ENCODE data around the gene DYNLT2B.
"Not testable (repeated sequence)": the region's sequence is repeated elsewhere in the genome, so short reads cannot be mapped to it uniquely, and the experiment has no call there.

Gene DYNLT2B

DNA sequence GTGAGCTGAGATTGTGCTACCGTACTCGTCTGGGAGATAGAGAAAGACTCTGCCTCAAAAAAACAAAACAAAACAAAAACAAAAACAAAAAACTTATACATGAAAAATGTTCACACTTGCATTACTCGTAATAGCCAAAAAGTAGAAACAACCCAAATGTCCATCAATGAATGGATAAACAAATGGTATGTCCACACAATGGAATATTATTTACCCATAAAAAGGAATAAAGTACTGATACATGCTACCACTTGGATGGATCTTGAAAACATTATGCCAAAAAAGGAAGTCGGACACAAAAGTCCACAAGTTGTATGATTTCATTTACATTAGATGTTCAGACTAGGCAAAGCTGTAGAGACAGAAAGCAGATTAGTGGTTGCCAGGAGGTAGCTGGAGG lies 57.3 kb downstream of the DYNLT2B start:
- no peak for TF ChIP-seq CTCF (IDR thresholded peaks at IDR 0.05; ENCODE audit: insufficient read depth, low read length, poor library complexity, severe bottlenecking)
- Histone ChIP-seq H3K4me3 (replicated peaks; ENCODE audit: low read depth, low read length) (no peak overlapping the region), H3K27me3 (replicated peaks; ENCODE audit: control insufficient read depth, insufficient read depth, low read length) (no peaks in the 10 kb centered on the region), H3K36me3 (ENCODE audit: control insufficient read depth, insufficient read depth, low read length) (no peaks in the 10 kb centered on the region; the same call in none of the 2 replicates)
- no peak for DNase-seq (ENCODE audit: extremely low read depth, insufficient read length)

- Histone ChIP-seq H3K27me3 (replicated peaks; ENCODE audit: control insufficient read depth, insufficient read depth, low read length) (no peaks in the 10 kb centered on the region), H3K4me3 (replicated peaks; ENCODE audit: low read depth, low read length) (no peak overlapping the region), H3K36me3 (ENCODE audit: control insufficient read depth, insufficient read depth, low read length) (peaks cover 1% of the 10 kb centered on the region)
- TF ChIP-seq CTCF (IDR thresholded peaks at IDR 0.05; ENCODE audit: insufficient read depth, low read length, poor library complexity, severe bottlenecking), result no peak
- DNase-seq (ENCODE audit: extremely low read depth, insufficient read length), result no peak
Measured at GRCh38 chr3:196255776-196256175, 62.3 kb downstream of the DYNLT2B start.

DNA sequence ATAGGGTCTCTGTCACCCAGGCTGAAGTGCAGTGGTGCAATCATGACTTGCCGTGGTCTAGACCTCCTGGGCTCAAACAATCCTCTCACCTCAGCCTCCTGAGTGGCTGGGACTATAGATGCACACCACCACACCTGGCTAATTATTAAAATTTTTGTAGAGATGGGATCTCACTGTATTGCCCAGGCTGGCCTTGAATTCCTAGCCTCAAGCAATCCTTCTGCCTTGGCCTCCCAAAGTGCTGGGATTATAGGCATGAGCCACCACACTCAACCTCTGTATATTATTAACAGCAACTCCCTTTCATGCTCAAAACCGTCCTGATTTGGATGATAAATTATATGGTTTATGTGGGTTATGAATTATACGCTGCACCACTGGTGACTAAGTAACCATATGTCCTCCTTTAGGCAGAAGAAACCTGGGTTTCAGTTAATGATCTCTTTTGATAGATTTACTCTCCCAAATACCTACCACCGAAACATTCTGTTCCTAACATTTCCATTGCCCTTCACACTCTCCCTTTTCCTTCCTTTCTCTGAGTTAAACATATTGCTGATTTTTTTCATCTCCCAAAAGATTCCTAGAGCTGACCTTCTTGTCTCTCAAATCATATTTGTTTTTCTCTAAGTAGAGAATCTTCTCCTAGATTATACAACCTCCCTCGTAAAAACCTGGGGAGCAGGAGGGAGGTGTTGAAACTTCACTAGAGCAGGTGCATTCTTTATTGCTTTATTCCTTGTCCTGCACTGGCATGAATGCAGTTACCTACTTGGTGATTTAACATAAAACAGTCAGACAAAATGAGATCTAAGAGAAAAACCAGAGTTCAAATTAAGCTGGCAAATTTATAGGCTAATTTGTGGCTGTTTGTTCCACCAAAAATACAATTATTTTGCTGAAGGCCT lies 63.4 kb downstream of the DYNLT2B start:
- DNase-seq (ENCODE audit: extremely low read depth, insufficient read length), result no peak
- no peak overlapping the region for H3K4me3 ChIP-seq (replicated peaks; ENCODE audit: low read depth, low read length)
- H3K27me3 ChIP-seq (replicated peaks; ENCODE audit: control insufficient read depth, insufficient read depth, low read length), result no peaks in the 10 kb centered on the region
- H3K36me3 ChIP-seq (ENCODE audit: control insufficient read depth, insufficient read depth, low read length), result peaks cover 1% of the 10 kb centered on the region
- TF ChIP-seq CTCF (IDR thresholded peaks at IDR 0.05; ENCODE audit: insufficient read depth, low read length, poor library complexity, severe bottlenecking), result no peak

DNA sequence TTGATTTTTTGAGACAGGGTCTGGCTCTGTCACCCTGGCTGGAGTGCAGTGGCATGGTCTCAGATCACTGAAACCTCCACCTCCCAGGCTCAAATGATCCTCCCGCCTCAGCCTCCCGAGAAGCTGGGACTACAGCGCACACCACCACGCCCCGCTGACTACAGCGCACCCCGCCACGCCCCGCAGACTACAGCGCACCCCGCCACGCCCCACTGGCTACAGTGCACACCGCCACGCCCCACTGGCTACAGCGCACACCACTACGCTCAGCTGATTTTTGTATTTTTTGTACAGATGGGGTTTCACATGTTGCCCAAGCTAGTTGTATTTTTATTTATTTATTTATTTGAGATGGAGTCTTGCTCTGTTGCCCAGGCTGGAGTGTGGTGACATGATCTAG lies 66.1 kb downstream of the DYNLT2B start:
- no peak for TF ChIP-seq CTCF (IDR thresholded peaks at IDR 0.05; ENCODE audit: insufficient read depth, low read length, poor library complexity, severe bottlenecking)
- Histone ChIP-seq H3K36me3 (ENCODE audit: control insufficient read depth, insufficient read depth, low read length) (peaks cover 4% of the 10 kb centered on the region), H3K27me3 (replicated peaks; ENCODE audit: control insufficient read depth, insufficient read depth, low read length) (no peaks in the 10 kb centered on the region), H3K4me3 (replicated peaks; ENCODE audit: low read depth, low read length) (no peak overlapping the region)
- no peak for DNase-seq (ENCODE audit: extremely low read depth, insufficient read length)

DNA sequence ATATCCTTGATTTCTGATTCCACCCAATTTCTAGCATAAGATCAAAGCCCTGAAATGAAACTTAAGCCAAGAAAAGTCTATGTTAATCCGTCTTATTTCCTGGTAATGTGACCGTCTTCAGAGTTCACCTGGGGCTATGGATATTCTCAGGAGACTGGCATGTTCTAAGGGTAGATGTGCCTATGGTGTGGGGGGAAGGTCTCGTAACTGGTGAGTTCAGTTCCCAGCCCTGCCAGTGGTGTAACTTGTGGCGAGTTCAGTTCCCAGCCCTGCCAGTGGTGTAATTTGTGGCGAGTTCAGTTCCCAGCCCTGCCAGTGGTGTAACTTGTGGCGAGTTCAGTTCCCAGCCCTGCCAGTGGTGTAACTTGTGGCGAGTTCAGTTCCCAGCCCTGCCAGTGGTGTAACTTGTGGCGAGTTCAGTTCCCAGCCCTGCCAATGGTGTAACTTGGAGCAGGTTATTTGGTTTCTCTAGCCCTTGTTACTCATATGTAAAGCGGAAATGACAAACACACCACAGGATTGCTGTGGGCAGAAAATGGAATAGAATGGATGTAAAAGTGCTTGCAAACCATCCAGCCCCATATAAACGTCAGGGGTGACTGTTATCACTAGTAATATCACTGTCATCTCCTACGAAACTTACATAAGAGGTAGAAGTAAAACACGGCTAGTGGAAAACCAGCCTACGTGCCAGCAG lies 71.3 kb downstream of the DYNLT2B start:
- no peaks in the 10 kb centered on the region for H3K27me3 ChIP-seq (replicated peaks; ENCODE audit: control insufficient read depth, insufficient read depth, low read length)
- TF ChIP-seq CTCF (IDR thresholded peaks at IDR 0.05; ENCODE audit: insufficient read depth, low read length, poor library complexity, severe bottlenecking), result no peak
- H3K36me3 ChIP-seq (ENCODE audit: control insufficient read depth, insufficient read depth, low read length), result peaks cover 11% of the 10 kb centered on the region
- no peak overlapping the region for H3K4me3 ChIP-seq (replicated peaks; ENCODE audit: low read depth, low read length)
- no peak for DNase-seq (ENCODE audit: extremely low read depth, insufficient read length)

DNA sequence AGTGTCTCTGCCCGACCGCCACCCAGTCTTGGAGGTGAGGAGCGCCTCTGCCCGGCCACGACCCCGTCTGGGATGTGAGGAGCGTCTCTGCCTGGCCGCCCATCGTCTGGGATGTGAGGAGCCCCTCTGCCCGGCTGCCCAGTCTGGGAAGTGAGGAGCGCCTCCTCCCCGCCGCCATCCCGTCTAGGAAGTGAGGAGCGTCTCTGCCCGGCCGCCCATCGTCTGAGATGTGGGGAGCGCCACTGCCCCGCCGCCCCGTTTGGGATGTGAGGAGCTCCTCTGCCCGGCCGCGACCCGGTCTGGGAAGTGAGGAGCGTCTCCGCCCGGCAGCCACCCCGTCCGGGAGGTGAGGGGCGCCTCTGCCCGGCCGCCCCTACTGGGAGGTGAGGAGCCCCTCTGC lies 73.9 kb downstream of the DYNLT2B start:
- DNase-seq (ENCODE audit: extremely low read depth, insufficient read length); H3K27me3 ChIP-seq (replicated peaks; ENCODE audit: control insufficient read depth, insufficient read depth, low read length); H3K4me3 ChIP-seq (replicated peaks; ENCODE audit: low read depth, low read length): not testable (repeated sequence)
- H3K36me3 ChIP-seq (ENCODE audit: control insufficient read depth, insufficient read depth, low read length), result peaks cover 13% of the 10 kb centered on the region
